GM12873 (cell line): ENCODE measurements around the gene CLN6.

ENCODE experiments used
- CTCF ChIP-seq: IDR thresholded peaks from 2 replicates; pipeline ENCODE4 v1.5.1; 2012; ENCODE audit warnings: low read depth, mild to moderate bottlenecking, moderate library complexity, low read length, control low read depth; ENCODE audit not compliant: insufficient read depth; ENCODE audit errors: missing control alignments

CLN6 gene

GRCh38 chr15:68205558-68205944 lies 24.0 kb downstream of the CLN6 start:
- TF ChIP-seq CTCF: no peak

- no peak for TF ChIP-seq CTCF
Measured at GRCh38 chr15:68204776-68205557, 24.6 kb downstream of the CLN6 start, which contains the start of gene CALML4. Gene CALML4 (minus strand): TSS chr15:68205332. CDS start chr15:68205247, 85 bp downstream.

GRCh38 chr15:68204361-68204760 lies 25.2 kb downstream of the CLN6 start:
- TF ChIP-seq CTCF: no peak

- no peak for TF ChIP-seq CTCF
Measured at GRCh38 chr15:68203956-68204355, 25.6 kb downstream of the CLN6 start.

GRCh38 chr15:68203486-68203885 lies 26.0 kb downstream of the CLN6 start:
- TF ChIP-seq CTCF: no peak

GRCh38 chr15:68201879-68202261 lies 27.7 kb downstream of the CLN6 start:
- TF ChIP-seq CTCF: no peak

GRCh38 chr15:68201153-68201878 lies 28.2 kb downstream of the CLN6 start:
- no peak for TF ChIP-seq CTCF
